Stimulated activated CD8-positive, alpha-beta memory T cell treated with anti-CD3 and anti-CD28 coated beads, Interleukin-12 subunit alpha, Interleukin-12 subunit beta, amount 100 ng/mL, for 1 hour (primary cell): ENCODE data around the gene MFNG.
"Not testable (repeated sequence)": the region's sequence is repeated elsewhere in the genome, so short reads cannot be mapped to it uniquely, and the experiment has no call there.

Experiments
- DNase-seq: peaks from one replicate; pipeline ENCODE4 v3.0.0-alpha.2; 2020; ENCODE audit warnings: low read depth

The MFNG gene

GRCh38 chr22:37473437-37473946 lies 12.7 kb downstream of the MFNG start:
- no peak for DNase-seq

DNA sequence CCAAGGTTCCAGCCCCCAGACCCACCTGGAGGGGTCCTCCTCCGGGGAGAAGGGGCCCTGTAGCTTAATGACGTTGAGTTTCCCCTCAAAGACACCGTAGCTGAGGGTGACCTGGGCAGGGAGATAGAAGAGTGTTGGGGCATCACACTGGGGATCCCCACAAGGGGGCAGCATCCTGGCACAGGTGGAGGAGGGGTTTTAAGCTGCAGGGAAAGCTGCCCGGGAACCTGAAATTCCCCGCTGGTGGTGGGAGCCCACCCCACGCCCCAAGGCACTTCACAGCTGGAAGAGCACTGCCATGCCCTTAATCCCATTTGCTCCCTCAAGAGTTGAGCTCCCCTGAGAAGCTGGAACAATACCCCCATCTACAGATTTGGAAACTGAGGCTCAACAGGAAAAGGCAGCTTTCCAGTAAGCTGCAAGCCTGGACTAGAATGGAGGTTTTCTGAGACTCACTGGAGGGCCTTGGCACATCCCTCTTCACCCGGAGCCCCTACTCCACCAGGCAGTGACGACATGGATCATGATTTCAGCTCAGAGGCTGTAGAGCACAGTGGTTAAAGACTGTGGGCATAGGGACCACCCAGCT lies 13.7 kb downstream of the MFNG start:
- DNase-seq, result peak; percentile 43

DNA sequence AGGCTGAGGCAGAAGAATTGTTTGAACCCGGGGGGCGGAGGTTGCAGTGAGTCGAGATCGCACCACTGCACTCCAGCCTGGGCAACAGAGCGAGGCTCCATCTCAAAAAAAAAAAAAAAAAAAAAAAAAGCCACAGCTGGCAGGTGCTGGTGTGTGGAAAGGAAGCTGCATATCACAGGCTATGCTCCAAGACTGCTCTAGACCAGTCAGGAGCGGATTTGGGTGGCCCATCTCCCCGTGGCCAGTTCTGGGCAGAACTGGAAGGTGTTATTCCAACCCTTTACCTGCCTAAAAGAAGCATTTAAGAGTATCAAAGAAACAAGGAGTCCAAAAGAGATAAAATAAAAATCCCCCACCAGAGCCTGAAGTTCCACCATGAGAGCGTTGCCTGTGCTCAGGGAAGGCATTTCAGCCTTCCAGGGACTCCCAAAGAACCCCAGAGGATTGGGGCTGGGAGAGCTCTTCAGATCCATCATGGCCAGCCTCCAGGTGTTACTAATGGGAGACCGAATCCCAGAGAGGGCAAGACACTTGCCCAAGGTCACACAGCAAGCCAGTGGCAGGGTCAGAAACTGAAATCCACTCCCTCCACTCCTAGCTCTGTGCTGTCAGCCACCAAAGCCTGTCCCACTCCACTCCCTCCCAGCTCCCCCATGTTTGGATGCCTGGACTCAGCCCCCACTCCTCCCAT lies 14.3 kb downstream of the MFNG start:
- DNase-seq, result no peak

GRCh38 chr22:37470087-37470445 lies 16.1 kb downstream of the MFNG start:
- DNase-seq, result no peak

DNA sequence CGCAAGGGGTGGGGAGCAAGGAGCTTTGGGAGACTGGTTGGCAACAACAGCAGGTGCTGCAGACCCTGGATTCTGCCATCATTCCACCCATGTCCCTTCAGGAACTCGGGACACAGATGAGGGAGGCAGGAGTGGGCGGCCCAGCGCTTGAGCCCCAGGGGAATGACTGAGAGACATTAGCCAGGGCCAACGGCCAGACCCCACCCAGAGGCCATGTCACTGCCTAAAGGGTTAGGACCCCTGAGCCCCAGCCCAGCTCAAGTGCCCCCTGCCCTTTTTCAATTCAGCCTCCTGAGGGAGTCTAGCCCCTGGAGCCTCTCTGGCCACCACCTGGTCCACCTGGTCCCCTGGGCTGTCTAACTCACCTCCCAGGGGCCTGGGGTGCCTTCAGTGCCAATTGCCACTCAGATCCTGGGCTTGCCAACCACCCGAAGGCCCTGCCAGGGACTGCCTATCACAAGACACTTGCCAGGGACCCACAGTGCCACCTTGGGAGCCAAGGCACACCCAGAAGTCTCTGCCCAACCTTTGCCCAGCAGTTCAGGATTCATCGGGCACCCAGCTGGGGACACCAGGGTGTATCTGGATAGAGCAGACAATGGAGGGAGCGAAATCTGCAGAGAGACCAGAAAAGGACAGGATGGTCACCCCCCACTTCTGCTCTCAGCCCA lies 16.6 kb downstream of the MFNG start:
- DNase-seq, result no peak

- not testable (repeated sequence) for DNase-seq
Observed at GRCh38 chr22:37468201-37468695, 17.9 kb downstream of the MFNG start.

DNA sequence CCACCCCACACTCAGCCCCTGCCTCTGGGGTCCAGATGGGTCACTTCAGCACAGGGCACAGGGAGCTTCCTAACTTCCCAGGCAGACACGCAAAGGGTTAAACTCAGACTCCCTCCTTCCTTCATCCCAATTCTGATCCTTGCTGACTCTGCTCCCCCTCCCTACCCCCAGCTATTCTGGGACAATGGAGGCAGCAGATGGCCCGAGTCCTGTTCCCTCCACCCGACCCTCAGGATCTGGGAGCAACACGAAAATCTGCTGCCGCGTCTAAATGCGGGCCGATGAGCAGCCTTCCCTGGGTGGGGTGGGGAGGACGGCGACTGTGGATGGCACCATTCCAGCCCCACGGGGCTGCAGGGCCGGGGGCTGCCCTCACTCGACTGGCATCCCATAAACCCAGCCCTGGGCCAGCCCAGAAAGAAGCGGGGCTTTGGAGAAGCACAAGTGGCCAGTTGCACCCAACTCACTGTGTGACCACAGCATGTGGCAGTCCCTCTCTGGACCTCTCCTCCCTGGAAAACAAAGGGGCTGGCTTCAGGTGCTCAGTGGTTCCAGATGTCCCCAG lies 18.7 kb downstream of the MFNG start:
- DNase-seq, result no peak

DNA sequence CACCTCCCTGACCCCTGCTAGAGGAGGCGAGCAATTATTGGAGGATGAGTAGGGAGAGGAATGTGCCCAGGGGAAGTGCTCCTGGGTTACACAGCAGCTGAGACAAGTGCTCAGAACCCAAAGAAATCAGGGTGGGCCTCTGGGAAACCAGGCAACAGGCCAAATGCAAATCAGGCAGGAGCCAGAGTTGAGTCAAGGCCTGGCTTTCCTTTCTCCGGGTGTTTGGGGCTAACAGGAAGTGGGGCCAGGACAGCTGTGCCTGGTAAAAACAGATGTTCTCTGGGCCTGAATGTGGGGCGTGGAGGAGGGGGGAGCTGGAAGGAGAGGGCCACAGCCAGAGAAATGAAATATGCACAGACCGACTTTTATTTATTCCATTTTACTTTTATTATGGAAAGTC lies 22.0 kb downstream of the MFNG start:
- no peak for DNase-seq

DNA sequence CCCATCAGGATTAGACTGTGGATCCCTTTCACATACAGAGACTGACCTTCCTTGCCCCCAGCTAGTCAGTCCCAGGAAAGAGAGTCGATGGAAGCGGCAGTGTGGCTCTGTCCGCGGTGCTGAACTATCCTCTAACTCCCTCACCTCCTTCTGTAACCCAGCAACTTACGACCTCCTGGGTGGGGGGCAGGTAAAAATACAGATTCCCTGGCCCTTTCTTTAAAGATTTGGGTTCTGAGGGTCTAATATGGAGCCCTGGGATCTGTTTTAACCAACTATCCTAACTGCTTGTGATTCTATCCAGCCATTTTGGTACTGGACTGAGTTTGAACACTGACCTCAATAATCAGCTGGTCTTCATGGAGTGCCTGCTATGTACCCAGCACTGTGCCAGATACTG lies 23.2 kb downstream of the MFNG start:
- no peak for DNase-seq

DNA sequence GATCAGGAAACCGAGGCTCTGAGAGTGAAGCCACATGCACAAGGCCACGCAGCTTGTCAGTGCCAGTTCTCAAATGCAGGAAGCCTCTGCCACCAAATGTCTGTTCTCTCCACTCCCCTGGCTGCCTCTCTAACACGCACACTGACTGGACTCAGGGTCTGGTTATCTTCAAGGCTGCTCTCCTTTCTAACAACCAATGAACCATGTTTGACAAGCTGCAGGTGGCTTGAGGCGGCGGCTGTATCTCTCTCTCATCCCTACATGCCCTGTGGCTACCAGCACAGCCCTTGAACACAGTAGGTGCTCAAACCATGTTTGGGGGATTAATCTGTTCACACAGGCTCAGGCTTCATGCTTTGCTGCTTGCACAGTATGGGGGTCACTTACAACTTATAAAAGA lies 23.7 kb downstream of the MFNG start:
- DNase-seq, result no peak

GRCh38 chr22:37461961-37462360 lies 24.2 kb downstream of the MFNG start:
- DNase-seq, result no peak

DNA sequence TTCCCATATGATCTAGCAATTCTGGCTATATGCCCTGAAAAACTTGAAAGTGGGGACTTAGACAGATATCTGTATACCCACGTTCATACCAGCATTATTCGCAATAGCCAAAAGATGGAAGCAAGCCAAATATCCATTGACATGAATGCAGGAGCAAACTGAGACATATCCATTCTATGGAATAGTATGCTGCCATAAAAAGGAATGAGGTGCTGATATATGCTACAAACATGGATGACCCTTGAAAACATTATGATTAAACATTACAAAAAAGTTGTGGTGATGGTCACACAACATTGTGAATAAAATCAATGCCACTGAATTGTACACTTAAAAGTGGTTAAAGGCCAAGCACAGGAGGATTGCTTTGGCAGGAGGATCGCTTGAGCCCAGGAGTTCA lies 25.5 kb downstream of the MFNG start:
- DNase-seq, result no peak

DNA sequence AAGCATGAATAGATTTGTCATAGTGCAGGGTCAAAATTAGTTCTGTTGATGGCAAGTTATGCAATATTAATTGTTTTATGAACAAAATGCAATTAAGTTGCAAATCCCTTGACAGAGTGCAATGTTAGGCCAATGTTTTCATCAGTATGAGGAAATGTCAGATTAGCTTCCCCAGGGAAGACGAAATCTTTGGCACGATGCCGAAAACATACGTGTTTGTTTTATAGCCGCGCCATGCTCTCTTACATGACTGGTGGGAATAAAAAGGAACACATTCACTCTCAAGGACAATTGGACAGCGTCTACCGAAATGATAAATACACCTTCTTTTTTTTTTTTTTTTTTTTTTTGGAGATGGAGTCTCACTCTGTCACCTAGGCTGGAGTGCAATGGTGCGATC lies 27.0 kb downstream of the MFNG start:
- DNase-seq, result no peak

DNA sequence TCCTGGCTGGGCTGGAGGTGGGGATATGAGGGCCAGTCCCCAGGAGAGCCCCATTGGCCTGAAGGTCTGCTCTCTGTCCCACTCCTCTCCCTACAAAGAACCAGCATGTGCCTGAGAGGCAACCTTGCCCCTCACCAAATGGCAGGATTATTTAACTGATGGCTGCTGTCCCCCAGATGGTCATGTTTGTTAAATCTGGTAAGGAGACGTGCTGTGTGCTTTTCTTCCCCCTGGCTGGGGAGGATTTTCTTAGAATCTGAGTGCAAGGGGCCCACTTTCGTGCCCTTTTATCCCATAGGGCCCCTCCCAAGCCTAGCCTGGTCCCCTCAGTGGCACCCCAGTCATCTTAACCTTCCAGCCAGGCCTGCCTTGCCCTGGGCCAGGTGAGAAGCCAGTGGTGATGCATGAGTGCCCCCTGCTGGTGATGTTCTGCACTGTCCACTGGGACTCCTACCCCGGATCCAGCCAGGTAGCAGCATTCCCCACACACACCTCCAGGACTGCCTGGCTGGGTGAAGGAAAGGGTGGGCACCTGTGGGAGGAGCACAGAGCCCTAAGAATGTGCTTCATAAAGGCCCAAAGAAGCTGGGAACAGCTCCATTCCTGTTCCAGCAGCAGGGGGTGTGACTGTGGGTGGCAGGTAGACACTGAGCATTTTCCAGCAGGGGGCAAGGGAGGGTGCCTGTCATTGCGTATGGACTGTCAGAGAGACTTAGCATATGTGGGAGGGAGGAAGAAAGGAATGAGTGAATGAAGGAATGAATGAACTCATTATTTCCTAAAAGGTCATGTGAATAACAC lies 28.9 kb downstream of the MFNG start:
- DNase-seq, result peak; percentile 79

DNA sequence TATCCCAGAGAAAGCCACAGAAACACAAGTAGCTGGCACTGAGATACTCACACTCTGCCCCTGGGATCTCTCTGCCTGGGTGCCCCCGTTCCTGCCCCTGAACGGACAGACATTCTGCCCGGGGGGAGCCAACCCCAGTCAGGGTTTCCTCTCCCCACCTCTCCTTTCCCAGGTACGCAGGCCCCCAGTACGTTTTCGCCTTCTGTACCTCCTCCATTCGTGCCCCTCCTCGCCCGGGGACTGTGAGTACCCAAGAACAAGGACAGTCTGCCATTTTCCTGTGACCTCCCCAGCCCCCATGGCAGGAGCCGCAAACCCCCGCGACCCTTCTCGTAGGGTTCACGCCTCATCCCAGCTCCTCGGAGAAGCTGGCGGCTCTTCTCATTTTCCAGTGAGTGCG lies 29.8 kb downstream of the MFNG start:
- DNase-seq, result no peak

GRCh38 chr22:37455896-37456295 lies 30.3 kb downstream of the MFNG start:
- DNase-seq, result no peak

DNA sequence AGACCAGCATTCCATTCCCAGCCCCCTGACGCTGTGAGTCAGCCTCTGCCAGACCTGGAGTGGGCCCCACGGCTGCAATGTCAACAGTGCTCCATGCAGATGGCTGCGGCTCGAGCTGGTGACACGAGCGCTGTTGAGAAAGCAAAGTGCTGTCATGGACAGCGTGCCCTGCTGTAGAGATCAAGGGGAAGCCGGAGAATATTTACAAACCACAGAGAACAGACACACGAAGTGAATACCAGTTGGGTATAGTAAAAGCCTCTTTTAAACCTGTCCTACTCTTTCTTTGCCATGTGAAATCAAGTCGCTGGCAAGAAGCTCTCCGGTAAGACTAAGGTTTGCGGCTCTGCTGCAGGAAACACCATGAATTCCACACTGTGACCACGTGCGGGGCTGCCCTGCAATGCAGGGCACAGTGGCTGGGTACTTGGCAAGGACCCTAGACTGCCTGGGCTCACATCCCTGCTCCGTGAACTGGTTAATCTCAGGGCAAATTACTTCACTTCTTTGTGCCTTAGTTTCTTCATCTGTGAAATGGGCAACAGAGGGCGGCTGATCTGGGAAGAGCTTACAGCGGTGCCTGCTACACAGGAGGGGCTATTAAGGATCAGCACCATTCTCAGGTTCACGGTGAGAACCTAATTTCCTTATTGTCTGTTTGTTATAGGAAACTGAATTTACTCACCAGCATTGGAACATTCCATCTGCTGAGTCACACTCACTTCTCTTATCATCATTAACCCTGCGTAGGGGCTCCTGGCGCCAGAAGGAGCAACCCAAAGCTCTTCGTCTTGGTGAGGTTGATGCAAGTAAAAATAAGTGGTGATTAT lies 31.1 kb downstream of the MFNG start:
- no peak for DNase-seq

DNA sequence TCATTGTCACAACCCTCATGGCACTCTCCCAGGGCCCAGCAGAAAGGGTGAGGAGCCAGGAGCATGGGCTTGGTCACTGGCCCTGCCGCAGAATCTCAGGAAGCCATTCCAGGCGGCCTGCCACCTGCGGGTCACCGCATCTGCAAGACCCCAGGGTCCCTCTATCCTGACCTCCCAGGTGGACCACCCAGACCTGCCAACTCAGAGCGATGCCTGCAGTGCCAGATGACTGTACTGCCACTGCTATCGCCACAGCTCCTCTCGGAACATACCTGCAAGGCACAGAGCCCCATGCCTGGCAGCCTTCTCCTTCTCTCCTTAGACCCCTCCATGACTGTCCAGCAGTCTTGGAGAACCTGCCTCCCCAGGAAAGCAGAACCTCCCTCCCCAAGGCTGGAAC lies 32.5 kb downstream of the MFNG start:
- no peak for DNase-seq

DNA sequence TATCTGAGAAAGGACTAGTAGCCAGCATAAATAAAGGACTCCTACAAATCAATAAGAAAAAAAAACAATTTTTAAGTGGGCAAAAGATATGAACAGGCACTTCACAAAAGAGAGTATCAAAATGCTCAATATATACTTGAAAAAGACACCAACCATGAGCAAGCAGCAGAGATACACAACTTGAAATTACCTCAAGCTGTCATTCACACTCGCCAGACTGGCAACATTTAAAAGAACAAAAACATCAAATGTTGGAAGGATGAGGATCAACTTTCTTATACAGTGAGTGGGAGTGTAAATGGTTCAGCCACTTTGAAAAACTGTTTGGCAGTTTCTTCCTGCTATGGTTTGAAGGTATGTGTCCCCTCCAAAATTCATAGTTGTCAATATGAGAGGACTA lies 35.0 kb downstream of the MFNG start:
- DNase-seq, result no peak

- DNase-seq, result no peak
Observed at GRCh38 chr22:37449331-37450001, 36.7 kb downstream of the MFNG start.
